SJCRH30 (cell line): Measurements from ENCODE around the gene DMRT1. TPM values are rescaled to one million over a fixed set of nuclear protein-coding genes. Genes with fewer than 3 reads are reported as not detected.
"Not testable (repeated sequence)": the region's sequence is repeated elsewhere in the genome, so short reads cannot be mapped to it uniquely, and the experiment has no call there.

Experiments used
- DNase-seq, 2 experiments: peaks; one replicate each; pipeline ENCODE4 v3.0.0-alpha.2; 2015 to 2020
- H3K27ac ChIP-seq: fragments of 250-450 bp; sonication (Bioruptor Pico); 2 replicates; pipeline ENCODE4 v1.5.1; 2020; ENCODE audit warnings: mild to moderate bottlenecking, moderate library complexity
- H3K27me3 ChIP-seq: fragments of 250-450 bp; sonication (Bioruptor Pico); 2 replicates; pipeline ENCODE4 v1.5.1; 2020; ENCODE audit warnings: mild to moderate bottlenecking, moderate library complexity
- H3K36me3 ChIP-seq: fragments of 250-450 bp; sonication (Bioruptor Pico); 2 replicates; pipeline ENCODE4 v1.5.1; 2020; ENCODE audit warnings: mild to moderate bottlenecking, moderate library complexity
- H3K4me1 ChIP-seq: fragments of 250-450 bp; sonication (Bioruptor Pico); 2 replicates; pipeline ENCODE4 v1.5.1; 2020; ENCODE audit warnings: mild to moderate bottlenecking, moderate library complexity
- H3K4me3 ChIP-seq: fragments of 250-450 bp; sonication (Bioruptor Pico); 2 replicates; pipeline ENCODE4 v1.5.1; 2020; ENCODE audit warnings: mild to moderate bottlenecking, moderate library complexity
- H3K9me3 ChIP-seq: fragments of 250-450 bp; sonication (Bioruptor Pico); replicated peaks from 2 replicates; pipeline ENCODE4 v1.5.1; 2020; ENCODE audit warnings: mild to moderate bottlenecking, moderate library complexity
- total RNA-seq: library from RNA; depleted of rRNA; stranded (reverse); fragments of >200 nt; shearing (Covaris generic); gene quantifications from 2 replicates; pipeline ENCODE4 v1.2.3, GENCODE V29; 2014

Gene DMRT1
- total RNA-seq, 1 experiment from 2014 or later: not detected

DNA sequence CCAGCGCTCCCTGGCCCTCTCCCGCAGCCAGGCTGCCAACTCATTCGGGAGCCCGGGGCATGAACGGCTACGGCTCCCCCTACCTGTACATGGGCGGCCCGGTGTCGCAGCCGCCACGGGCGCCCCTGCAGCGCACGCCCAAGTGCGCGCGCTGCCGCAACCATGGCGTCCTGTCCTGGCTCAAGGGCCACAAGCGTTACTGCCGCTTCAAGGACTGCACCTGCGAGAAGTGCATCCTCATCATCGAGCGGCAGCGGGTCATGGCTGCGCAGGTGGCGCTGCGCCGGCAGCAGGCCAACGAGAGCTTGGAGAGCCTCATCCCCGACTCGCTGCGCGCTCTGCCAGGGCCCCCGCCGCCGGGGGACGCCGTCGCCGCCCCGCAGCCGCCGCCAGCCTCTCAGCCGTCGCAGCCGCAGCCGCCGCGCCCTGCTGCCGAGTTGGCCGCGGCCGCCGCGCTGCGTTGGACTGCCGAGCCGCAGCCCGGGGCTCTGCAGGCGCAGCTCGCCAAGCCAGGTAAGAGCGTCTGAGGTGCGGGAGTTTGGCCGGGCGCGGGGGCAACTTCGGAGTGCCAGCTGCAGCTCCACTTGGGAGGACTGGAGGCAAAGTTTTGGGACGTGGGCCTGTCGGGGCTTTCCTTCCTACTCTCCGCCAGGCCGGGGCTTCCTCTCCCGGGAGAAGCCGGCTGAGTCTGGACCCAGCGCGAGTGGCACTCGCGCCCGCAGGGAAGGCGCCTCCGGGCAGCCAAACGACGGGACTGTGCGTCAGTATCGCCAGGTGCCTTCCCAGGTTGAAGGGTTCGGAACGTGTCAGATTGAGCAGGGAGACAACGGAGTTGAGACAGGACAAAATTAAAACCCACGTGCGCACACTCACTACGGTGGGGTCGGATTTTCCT, 135.7 kb downstream of the DMRT1 start:
- Histone ChIP-seq H3K27me3 (0 out of 2 replicates have a peak, but pooled peaks cover 4% of the 10 kb centered on the region), H3K9me3 (no peaks in the 10 kb centered on the region), H3K4me1 (no peaks in the 10 kb centered on the region), H3K27ac (no peak overlapping the region), H3K4me3 (no peak overlapping the region), H3K36me3 (no peaks in the 10 kb centered on the region)
- DNase-seq: no peak

- H3K27me3 ChIP-seq: peaks cover 7% of the 10 kb centered on the region; the same call in 1 of the 2 replicates
- no peaks in the 10 kb centered on the region for H3K4me1 ChIP-seq
- no peak for DNase-seq
- no peaks in the 10 kb centered on the region for H3K9me3 ChIP-seq
- no peaks in the 10 kb centered on the region for H3K36me3 ChIP-seq
- no peak overlapping the region for H3K4me3 ChIP-seq
- H3K27ac ChIP-seq: no peak overlapping the region
Observed at GRCh38 chr9:977838-978830, 136.6 kb downstream of the DMRT1 start.

- Histone ChIP-seq H3K27ac (no peak overlapping the region), H3K4me1 (no peaks in the 10 kb centered on the region), H3K27me3 (peaks cover 7% of the 10 kb centered on the region; the same call in 1 of the 2 replicates), H3K4me3 (no peak overlapping the region), H3K9me3 (no peaks in the 10 kb centered on the region), H3K36me3 (no peaks in the 10 kb centered on the region)
- DNase-seq: no peak
Observed at GRCh38 chr9:979983-980382, 138.5 kb downstream of the DMRT1 start.

GRCh38 chr9:980640-981039, 139.1 kb downstream of the DMRT1 start:
- no peak for DNase-seq
- Histone ChIP-seq H3K27me3 (peaks cover 12% of the 10 kb centered on the region; the same call in 1 of the 2 replicates), H3K36me3 (no peaks in the 10 kb centered on the region), H3K4me3 (no peak overlapping the region), H3K9me3 (no peaks in the 10 kb centered on the region), H3K27ac (no peak overlapping the region), H3K4me1 (no peaks in the 10 kb centered on the region)

DNA sequence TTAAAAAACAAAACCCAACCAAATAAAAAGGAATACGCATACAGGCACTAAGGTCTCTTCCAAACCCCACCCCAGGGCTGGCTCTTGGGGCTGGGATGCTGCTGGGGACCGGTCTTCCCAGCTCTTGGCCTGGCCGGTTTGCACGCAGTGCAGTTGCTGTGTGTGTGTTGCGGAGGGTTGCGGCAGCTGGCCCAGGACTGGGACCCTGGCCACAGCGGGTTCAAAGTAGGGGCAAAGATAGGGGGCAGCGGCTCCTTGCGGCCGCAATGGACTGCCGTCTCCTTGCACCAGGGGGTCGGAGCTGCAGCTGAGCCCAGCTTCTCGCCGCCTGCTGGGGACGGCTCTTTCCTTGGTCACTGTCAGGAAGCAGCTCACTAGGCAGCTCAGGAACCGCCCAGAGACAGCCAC, 140.0 kb downstream of the DMRT1 start:
- H3K27me3 ChIP-seq: peaks cover 12% of the 10 kb centered on the region; the same call in 1 of the 2 replicates
- H3K4me1 ChIP-seq: no peaks in the 10 kb centered on the region
- H3K27ac ChIP-seq: no peak overlapping the region
- no peaks in the 10 kb centered on the region for H3K36me3 ChIP-seq
- no peaks in the 10 kb centered on the region for H3K9me3 ChIP-seq
- H3K4me3 ChIP-seq: no peak overlapping the region
- DNase-seq: no peak

- Histone ChIP-seq H3K27ac (no peak overlapping the region), H3K4me1 (no peaks in the 10 kb centered on the region), H3K36me3 (no peaks in the 10 kb centered on the region), H3K27me3 (peaks cover 12% of the 10 kb centered on the region; the same call in 1 of the 2 replicates), H3K9me3 (no peaks in the 10 kb centered on the region), H3K4me3 (no peak overlapping the region)
- no peak for DNase-seq
Observed at GRCh38 chr9:982394-983230, 141.1 kb downstream of the DMRT1 start.

GRCh38 chr9:994005-994404, 152.5 kb downstream of the DMRT1 start:
- Histone ChIP-seq H3K4me1 (peaks cover 18% of the 10 kb centered on the region), H3K27ac (no peak overlapping the region), H3K36me3 (no peaks in the 10 kb centered on the region), H3K4me3 (no peak overlapping the region), H3K9me3 (0 out of 2 replicates have a peak, but pooled peaks cover 2% of the 10 kb centered on the region), H3K27me3 (no peaks in the 10 kb centered on the region)
- no peak for DNase-seq

GRCh38 chr9:995192-995591, 153.7 kb downstream of the DMRT1 start:
- Histone ChIP-seq H3K27ac (peak overlapping the region; percentile 45), H3K9me3 (0 out of 2 replicates have a peak, but pooled peaks cover 2% of the 10 kb centered on the region), H3K4me3 (no peak overlapping the region), H3K27me3 (no peaks in the 10 kb centered on the region), H3K4me1 (peaks cover 18% of the 10 kb centered on the region), H3K36me3 (no peaks in the 10 kb centered on the region)
- DNase-seq: no peak

DNA sequence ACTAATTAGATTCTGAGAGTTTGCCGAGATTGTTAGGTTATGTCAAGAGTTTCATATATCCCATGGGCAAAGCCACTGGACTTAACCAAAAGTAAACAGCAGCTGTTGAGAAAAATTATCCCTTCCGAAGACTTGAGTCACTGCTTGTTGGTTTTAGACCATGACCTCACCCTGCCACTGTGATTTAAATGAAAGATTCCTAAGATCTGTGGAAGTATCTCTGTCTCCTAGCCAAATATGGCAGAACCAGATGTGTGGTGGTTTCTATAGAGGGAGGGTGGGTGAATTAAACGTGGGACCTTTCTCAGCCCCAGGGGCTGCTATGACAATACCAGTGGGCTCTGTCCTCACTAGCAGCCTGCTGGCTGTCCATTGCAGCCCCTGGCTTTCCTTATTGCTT, 154.3 kb downstream of the DMRT1 start:
- Histone ChIP-seq H3K36me3 (no peaks in the 10 kb centered on the region), H3K4me3 (no peak overlapping the region), H3K9me3 (0 out of 2 replicates have a peak, but pooled peaks cover 2% of the 10 kb centered on the region), H3K27me3 (no peaks in the 10 kb centered on the region), H3K4me1 (peaks cover 18% of the 10 kb centered on the region), H3K27ac (peak overlapping the region; percentile 45)
- DNase-seq: peak; percentile 74 to 92

DNA sequence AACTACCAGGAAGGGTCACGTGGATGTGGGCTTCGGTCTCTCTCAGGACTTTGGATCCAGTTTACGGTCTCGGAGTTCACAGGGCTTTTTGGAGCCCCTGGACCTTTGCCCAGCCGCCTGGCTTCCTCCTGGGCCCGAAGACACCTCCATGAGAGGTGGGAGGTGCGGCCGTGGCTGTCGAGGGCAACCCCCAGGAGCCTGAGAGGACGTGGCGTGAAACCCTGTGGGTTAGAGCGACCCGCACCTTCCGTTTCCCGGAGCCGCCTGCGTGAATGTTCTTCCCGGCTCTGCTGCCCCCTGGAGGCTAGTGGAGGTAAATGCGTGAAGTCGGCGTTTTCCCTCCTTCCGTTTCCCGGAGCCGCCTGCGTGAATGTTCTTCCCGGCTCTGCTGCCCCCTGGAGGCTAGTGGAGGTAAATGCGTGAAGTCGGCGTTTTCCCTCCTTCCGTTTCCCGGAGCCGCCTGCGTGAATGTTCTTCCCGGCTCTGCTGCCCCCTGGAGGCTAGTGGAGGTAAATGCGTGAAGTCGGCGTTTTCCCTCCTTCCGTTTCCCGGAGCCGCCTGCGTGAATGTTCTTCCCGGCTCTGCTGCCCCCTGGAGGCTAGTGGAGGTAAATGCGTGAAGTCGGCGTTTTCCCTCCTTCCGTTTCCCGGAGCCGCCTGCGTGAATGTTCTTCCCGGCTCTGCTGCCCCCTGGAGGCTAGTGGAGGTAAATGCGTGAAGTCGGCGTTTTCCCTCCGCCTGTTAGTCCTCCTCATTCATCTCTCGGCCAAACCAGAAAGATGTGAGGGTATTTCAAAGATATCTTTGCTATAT, 157.0 kb downstream of the DMRT1 start:
- H3K4me1 ChIP-seq: peaks cover 18% of the 10 kb centered on the region
- H3K36me3 ChIP-seq, DNase-seq, H3K27ac ChIP-seq, H3K27me3 ChIP-seq, H3K9me3 ChIP-seq, H3K4me3 ChIP-seq: not testable (repeated sequence)

GRCh38 chr9:1001838-1002237, 160.3 kb downstream of the DMRT1 start:
- no peak for DNase-seq
- Histone ChIP-seq H3K4me1 (peaks cover under 1% of the 10 kb centered on the region), H3K27ac (no peak overlapping the region), H3K36me3 (no peaks in the 10 kb centered on the region), H3K27me3 (no peaks in the 10 kb centered on the region), H3K4me3 (no peak overlapping the region), H3K9me3 (0 out of 2 replicates have a peak, but pooled peaks cover 2% of the 10 kb centered on the region)

GRCh38 chr9:1002678-1003077, 161.2 kb downstream of the DMRT1 start:
- no peak for DNase-seq
- 0 out of 2 replicates have a peak, but pooled peaks cover 2% of the 10 kb centered on the region for H3K9me3 ChIP-seq
- peaks cover 8% of the 10 kb centered on the region for H3K4me1 ChIP-seq

GRCh38 chr9:1005043-1005667, 163.7 kb downstream of the DMRT1 start:
- Histone ChIP-seq H3K9me3 (no peaks in the 10 kb centered on the region), H3K4me3 (no peak overlapping the region), H3K27me3 (no peaks in the 10 kb centered on the region), H3K27ac (no peak overlapping the region), H3K36me3 (no peaks in the 10 kb centered on the region), H3K4me1 (peaks cover 21% of the 10 kb centered on the region)
- DNase-seq: peak; percentile 55 to 85

More at GRCh38 chr9:1002678-1003077, 161.2 kb downstream of the DMRT1 start:
- Histone ChIP-seq H3K4me3 (no peak overlapping the region), H3K27ac (no peak overlapping the region), H3K27me3 (no peaks in the 10 kb centered on the region), H3K36me3 (no peaks in the 10 kb centered on the region)
